RCC 7860 (cell line): Measurements from ENCODE around the gene MEI1.

ENCODE experiments used
- DNase-seq: peaks from one replicate; pipeline ENCODE4 v3.0.0-alpha.2; 2015; ENCODE audit warnings: low spot score
- FAIRE-seq: peaks from 2 replicates; lab custom pipeline; 2012; peaks lifted over from hg19 to GRCh38; lab: Jason Lieb, UNC

The MEI1 gene

GRCh38 chr22:41816871-41817270 lies 117.6 kb downstream of the MEI1 start:
- FAIRE-seq: no peak

GRCh38 chr22:41818011-41818410 lies 118.7 kb downstream of the MEI1 start:
- FAIRE-seq: no peak

More at GRCh38 chr22:41816871-41817270, 117.6 kb downstream of the MEI1 start:
- no peak for DNase-seq

DNA sequence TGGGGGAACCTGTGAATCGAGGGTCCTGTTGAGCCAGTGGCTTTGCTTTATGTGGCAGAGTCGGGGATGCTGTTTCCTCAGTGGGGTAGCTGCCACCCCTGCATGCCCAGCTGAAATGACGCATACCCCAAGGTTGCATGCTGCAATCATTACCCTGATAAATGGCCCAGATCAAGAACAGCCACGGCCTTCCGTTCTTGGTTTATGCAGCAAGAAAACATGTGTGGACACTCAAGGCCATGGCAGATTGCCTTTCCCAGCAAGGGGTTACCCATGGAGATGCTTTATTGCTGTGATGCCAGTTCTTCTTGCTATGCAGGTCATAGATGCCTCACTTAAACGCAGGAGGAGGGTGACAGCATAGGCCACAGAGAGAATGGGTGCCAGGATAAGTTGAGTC lies 119.3 kb downstream of the MEI1 start:
- DNase-seq (no peak), FAIRE-seq (no peak)

More at GRCh38 chr22:41818011-41818410, 118.7 kb downstream of the MEI1 start:
- no peak for DNase-seq

DNA sequence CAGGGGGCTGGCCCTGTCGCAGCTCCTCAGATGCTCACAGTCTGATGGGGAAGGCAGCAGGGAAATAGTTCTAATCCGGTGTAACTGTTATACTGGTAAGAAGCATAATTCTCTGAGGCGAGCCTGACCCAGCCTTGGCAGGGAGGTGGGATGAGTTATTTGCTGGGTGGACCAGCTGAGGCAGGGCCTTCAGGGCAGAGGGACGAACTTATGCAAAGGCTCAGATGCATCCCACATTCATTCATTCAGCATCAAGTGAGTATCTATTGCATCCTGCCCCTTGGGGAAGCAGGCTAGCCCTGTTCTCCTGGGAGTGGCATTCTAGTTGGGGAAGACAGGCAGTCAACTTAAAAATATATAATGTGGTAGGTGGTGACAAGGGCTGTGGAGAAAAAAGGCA lies 120.0 kb downstream of the MEI1 start:
- DNase-seq (no peak), FAIRE-seq (no peak)

GRCh38 chr22:41820447-41820846 lies 121.1 kb downstream of the MEI1 start:
- DNase-seq: no peak
- no peak for FAIRE-seq

DNA sequence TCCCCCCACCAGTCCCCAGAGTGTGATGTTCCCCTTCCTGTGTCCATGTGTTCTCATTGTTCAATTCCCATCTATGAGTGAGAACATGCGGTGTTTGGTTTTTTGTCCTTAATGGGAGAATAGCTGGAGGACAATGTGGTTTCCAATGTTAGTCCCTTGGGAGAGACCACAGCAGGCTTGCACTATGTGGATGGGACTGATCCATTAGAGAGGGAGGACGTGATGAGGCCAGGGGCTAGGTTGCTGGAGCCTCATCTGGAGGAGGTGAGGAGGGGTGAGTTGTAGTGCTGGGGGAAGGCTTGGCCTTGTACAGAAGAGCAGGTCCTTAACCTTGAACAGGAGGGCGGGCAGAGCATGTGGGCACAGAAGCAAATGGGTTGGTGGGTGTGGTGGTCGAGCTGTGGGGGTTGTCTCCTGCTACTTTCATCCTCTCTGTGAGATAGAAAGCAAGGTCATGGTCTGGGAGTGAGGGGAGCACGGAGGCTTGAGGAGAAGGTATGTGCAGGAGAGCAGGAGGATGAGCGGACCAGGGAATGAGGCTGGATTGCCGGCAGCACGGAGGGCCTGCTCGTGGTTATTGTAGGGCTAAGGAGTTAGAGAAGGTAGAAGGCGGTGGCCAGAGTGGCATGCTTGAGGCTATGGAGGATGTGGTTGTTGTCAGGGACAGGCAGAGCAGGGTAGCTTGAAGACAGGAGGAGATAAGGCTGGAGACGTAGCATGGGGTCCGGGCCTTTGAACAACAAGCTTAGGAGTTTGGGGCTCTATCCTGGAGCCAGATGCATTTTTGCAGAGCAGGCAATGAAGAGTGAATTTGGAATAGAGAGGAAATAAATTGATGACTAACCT lies 122.4 kb downstream of the MEI1 start:
- DNase-seq: no peak
- no peak for FAIRE-seq

GRCh38 chr22:41822317-41823057 lies 123.2 kb downstream of the MEI1 start:
- peak; percentile 86 for FAIRE-seq
- DNase-seq: peak; percentile 86

DNA sequence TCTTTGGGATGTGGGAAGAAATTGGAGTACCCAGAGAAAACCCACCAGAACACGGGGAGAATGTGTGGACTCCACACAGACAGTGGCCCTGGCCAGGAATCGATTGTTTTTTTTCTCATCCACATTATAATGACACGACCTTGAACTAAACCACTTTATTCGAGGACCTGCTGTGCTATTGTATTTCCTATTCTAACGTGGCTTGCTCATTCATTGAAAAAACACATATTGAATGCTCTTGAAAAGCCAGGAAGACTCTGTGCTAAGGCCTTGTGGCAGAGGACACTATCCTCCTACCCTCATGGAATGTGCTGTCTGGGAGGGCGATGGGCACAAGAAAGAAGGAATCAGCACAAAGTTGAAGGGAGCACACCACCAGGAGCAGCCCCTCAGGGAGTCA lies 124.5 kb downstream of the MEI1 start:
- DNase-seq (no peak), FAIRE-seq (no peak)

DNA sequence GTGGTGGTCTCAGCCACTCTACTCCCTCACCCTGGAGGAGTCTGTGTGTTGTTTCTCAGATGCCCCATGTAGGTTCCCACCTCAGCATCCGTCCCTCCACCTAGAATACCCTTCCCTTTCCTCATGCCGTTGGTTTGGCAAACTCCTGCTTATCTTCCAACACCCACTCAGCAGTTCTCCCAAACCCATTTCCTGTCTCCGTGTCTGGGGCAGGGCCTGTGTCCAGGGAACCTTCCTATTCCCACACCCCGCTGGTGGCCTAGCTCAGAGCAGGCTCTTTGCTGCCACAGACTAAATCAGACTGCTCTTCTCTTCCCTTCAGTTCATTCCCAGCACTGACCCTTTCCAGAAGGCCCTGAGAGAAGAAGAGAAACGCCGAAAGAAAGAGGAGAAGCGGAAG lies 126.1 kb downstream of the MEI1 start:
- FAIRE-seq: no peak
- no peak for DNase-seq

DNA sequence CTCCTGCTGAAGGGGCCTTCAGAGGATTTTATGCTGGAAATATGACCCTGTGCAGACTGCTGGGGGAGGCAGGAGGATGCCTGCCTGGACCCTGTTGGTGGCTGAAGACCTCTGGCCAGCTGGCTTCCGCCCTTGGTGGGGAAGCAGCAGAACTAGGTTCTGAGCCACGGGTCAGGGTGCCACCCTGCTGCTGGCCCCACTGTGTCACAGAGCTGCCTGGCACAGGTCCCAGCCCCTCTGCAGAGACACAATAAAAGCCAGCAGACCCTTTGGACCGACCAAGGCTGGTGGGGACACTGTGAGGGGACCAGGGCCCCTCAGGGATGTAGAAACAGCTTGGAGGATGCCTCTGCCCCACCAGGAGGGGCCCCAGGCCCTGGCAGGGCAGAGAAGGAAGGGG lies 126.7 kb downstream of the MEI1 start:
- DNase-seq (no peak), FAIRE-seq (no peak)

DNA sequence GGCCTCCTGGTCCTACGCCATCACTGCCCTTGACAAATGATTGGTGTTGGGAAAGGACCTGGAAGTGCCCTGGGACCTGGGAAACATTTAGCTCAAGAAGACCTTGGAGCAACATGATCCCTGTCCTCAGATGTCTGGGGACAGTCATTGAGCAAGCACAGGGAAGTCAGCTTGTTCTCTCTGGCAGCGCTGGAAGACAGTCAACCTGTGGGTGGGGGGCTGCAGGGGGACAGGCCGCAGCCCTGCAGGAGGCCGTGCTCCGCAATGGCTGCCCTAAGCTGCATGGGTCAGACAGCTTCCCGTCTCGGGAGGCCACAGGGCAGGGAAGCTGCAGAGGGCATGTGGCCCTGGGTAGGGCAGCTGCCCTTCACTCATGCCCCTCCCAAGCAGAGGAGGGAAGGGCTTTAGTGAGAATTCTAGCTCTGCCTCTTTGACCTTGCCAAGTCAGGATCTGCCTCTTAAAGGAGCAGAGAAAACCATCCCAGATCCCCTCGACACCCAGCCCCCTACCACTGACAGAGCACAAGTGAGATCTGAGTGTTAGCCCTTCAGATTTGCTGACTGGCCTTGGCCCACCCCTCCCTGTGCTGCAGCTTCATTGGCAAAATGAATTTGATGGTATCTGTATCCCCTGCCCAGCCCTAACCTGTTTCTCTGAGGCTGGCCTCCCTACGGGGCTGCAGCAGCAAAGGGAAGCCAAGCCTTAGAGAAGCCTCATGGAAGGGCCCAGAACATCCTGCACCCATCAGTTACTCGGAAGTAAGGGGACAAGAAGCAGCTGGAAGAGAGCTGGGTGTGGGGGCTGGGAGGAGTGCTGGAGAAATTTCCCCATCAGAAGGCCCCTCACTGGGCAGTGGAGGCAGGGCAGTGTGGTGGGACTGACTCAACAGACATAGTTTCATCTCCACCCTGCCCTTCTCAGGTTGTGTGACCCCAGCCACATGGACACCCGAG lies 127.4 kb downstream of the MEI1 start:
- DNase-seq (no peak), FAIRE-seq (no peak)

DNA sequence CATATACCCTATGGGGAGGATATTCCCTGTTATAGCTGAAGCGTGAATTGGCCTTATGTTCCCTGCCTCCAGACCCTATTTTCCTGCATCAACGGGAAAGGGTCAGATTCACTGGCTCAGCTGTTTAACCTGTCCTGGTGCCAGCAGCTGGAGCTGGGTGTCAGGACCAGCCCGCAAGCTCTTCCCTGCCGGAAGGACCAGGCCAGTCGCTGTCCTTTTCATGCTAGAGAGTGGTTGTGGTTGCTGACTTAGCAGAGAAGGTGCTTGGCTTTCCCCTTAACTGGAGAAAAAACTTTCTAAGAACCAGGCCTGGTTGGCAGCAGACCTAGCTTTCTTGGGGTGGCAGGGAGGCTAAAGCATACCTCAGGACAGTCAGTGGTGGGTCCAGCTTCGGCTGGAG lies 128.4 kb downstream of the MEI1 start:
- FAIRE-seq: no peak
- DNase-seq: no peak

DNA sequence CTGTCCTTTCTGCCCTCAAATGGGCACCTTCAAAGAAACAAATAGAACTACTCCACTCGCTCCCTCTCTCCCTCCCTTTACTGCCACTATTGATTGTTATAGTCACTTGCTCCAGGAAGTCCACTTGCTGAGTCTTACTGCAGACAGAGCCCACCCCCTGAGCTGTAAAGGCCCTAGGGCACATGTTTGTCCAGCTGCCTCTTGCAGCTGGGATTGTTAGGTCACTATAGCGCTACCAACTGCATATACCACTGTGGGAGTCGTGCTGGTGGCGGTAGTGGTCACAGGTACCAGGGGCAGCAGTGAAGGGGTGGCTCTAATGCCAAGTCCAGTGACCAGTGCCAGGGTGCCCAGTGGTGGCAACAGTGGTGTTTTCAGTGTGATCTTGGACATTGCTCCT lies 129.2 kb downstream of the MEI1 start:
- no peak for DNase-seq
- no peak for FAIRE-seq

DNA sequence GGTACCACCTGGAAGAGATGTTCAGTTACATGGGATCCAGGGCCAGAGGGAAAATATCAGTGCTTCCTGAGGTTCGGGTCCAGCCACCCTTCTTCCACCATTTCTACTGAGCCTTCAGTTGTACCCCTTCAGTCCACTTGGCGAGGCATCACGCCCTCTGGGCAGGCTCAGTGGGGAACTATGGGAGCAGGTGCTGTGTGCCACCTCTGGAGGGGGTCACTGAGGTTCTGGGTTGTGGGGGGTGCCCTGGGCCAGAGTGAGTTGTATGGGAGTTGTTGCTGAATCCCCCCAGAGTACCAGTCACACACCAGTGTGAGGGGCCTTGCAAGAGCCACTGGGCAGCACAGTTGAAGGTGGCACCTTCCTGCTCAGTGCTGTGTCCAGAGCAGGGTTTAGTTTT lies 130.9 kb downstream of the MEI1 start:
- no peak for FAIRE-seq

DNA sequence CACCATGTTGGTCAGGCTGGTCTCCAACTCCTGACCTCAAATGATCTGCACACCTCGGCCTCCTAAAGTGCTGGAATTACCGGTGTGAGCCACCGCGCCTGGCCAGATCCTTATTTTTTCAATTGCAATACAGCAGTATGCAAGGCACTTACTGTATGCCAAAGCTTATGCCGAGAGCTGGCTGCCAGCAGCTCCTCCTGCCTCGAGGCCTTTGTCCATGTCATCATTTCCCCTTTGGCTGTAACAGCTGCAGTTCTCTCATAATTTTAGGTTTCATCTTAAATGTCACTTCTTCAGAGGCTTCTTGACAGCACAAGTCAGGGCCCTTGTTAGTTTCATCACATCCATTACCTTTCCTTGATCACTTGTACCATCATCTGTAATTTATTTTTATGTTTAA lies 132.1 kb downstream of the MEI1 start:
- DNase-seq (no peak), FAIRE-seq (no peak)

More for the DNA sequence above, 130.9 kb downstream of the MEI1 start:
- no peak for DNase-seq

GRCh38 chr22:41831828-41832552 lies 132.7 kb downstream of the MEI1 start:
- FAIRE-seq (no peak), DNase-seq (no peak)

GRCh38 chr22:41832553-41833368 lies 133.5 kb downstream of the MEI1 start, which contains the start of gene SREBF2:
Gene SREBF2 (plus strand): TSS chr22:41833105. CDS start chr22:41833271, 166 bp downstream.
- FAIRE-seq: peak; percentile 86

GRCh38 chr22:41833369-41834004 lies 134.2 kb downstream of the MEI1 start:
- DNase-seq (no peak), FAIRE-seq (no peak)

More at GRCh38 chr22:41832553-41833368, 133.5 kb downstream of the MEI1 start, which contains the start of gene SREBF2:
- peak; percentile 99 for DNase-seq
